ENCODE results near the gene GPX6. TPM values are rescaled to one million over a fixed set of nuclear protein-coding genes. Genes with fewer than 3 reads are reported as not detected.

GPX6 gene
- total and polyA plus RNA-seq, 2 of the 13 experiments (the other 11 are each of a cell fraction or from before 2014, with no cell fraction given): not detected

GRCh38 chr6:28496099-28496779 lies 19.4 kb downstream of the GPX6 start:
- CTCF ChIA-PET (ENCODE audit: low intra/inter-chr PET ratio, low total read pairs): interaction anchor here (1.1 kb wide), 1 partner anchor 188 kb away, joined by 4 read pairs; no protein-coding TSS in a partner anchor
- POLR2A ChIA-PET: no interaction called here
- Histone ChIP-seq H3K27me3 (ENCODE audit: control insufficient read depth in 1 of 2, insufficient read depth in 2 of 2, low read length in 2 of 2) (no peaks in the 10 kb centered on the region), H3K4me1 (ENCODE audit: insufficient read depth, low read length) (no peaks in the 10 kb centered on the region), H3K27ac (ENCODE audit: extremely low read length, insufficient read depth, low read length) (no peak overlapping the region), H3K9me3 (ENCODE audit: low read length) (no peaks in the 10 kb centered on the region), H3K4me2 (ENCODE audit: low read depth, low read length) (no peak overlapping the region), H3K79me2 (ENCODE audit: insufficient read depth, low read length) (no peaks in the 10 kb centered on the region), H3K36me3 (replicated peaks in 1 of 2; ENCODE audit: control insufficient read depth in 1 of 2, insufficient read depth in 2 of 2, low read length in 2 of 2) (no peaks in the 10 kb centered on the region), H3K9ac (ENCODE audit: insufficient read depth, low read depth, low read length) (no peak overlapping the region), H4K20me1 (ENCODE audit: insufficient read depth, low read length) (no peaks in the 10 kb centered on the region), H3K4me3 (replicated peaks in 1 of 3; ENCODE audit: insufficient read depth in 1 of 3, low read depth in 2 of 3, low read length in 3 of 3) (no peak overlapping the region), H2AFZ (ENCODE audit: low read length) (no peak overlapping the region)
- ATAC-seq (peak; percentile 40; the same call in 2 of the 3 replicates), DNase-seq (ENCODE audit: low spot score) (peak; percentile 20), FAIRE-seq (no peak)
- WGBS (ENCODE audit: low lambda C conversion rate): 2% methylated on average over 2 of the region's 2 CpGs
- intact Hi-C loops (cut with micrococcal nuclease; ENCODE audit: unreplicated experiment) (loop anchor here (2.0 kb wide), 1 partner anchor 189 kb away; no protein-coding TSS in a partner anchor), in situ Hi-C loops (cut with HindIII; ENCODE audit: extremely low pct_ligation_motif_present, low pct_unique_long_range_greater_than_20kb) (loop anchor here (5.0 kb wide), 1 partner anchor 186 kb away; no protein-coding TSS in a partner anchor)
- no TSS peak for BruUV-seq (replicated peaks)
- TF ChIP-seq GABPB1 (CRISPR knock-in tag; IDR thresholded peaks at IDR 0.05): no peak
- TF ChIP-seq EP300 (IDR thresholded peaks at IDR 0.05; ENCODE audit: low read depth in 2 of 2, low read length in 2 of 2): no peak
- no peak for TF ChIP-seq EP300 (CRISPR knock-in tag; IDR thresholded peaks at IDR 0.05; ENCODE audit: borderline replicate concordance)
- peak; percentile 40; the same call in 1 of the 2 replicates for TF ChIP-seq SMC3 (IDR thresholded peaks at IDR 0.05; ENCODE audit: low read length)
- TF ChIP-seq STAG1 (CRISPR knock-in tag; IDR thresholded peaks at IDR 0.05): peak; percentile 71
- TF ChIP-seq CSRNP2 (CRISPR knock-in tag; conservative IDR thresholded peaks at IDR 0.05; ENCODE audit: low read depth): no peak
- TF ChIP-seq IRF2 (CRISPR knock-in tag; IDR thresholded peaks at IDR 0.05): no peak
- peak; percentile 58 for TF ChIP-seq CTCF (CRISPR knock-in tag; IDR thresholded peaks at IDR 0.05)
- 0 out of 2 replicates have a peak, but pooled peaks have one; percentile 12 for TF ChIP-seq RAD21 (CRISPR knock-in tag; IDR thresholded peaks at IDR 0.05)
